Fibroblast of skin of abdomen (primary cell): ENCODE measurements around the gene STOX2.

ENCODE experiments used
- DNase-seq: peaks from one replicate; pipeline ENCODE4 v3.0.0-alpha.2; 2013

The STOX2 gene

DNA sequence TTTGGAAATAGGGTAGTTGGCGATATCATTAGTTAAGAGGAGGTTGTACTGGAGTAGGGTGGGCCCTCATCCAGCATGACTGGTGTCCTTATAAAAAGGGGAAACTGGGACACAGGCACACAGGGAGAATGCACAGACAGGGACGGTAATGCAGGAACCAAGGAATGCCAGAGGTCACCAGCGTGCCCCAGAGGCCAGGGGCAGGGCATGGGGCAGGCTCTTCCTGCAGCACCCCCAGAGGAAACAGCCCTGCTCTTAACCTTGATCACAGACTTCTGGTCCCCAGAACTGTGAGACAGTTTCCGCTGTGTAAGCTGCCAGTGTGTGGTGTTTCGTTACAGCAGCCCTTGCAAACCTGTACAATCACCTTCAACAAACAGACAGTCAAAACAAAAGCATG, 15.9 kb upstream of the STOX2 start:
- no peak for DNase-seq

GRCh38 chr4:183897193-183897592, 7.9 kb upstream of the STOX2 start:
- no peak for DNase-seq

DNA sequence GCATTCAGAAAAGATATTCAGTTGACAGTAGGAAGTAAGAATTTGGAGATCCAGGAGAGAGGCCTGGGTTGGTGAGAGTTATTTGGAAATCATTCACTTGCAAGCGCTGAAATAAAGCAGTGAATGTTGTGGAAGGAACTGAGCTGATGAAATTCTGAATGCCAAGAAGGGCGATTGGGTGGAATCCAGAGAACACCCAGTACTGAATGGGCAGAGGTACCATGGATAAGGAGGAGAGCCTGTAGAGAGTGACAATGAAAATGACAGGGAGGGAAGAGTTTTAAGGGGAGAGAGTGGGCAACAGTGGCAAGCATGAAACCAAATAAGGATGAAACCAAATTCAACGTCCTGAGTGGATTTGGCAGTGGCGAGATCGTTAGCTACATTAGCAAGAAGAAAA, 6.7 kb upstream of the STOX2 start:
- DNase-seq: no peak

GRCh38 chr4:183903021-183903760, 1.9 kb upstream of the STOX2 start:
- no peak for DNase-seq

DNA sequence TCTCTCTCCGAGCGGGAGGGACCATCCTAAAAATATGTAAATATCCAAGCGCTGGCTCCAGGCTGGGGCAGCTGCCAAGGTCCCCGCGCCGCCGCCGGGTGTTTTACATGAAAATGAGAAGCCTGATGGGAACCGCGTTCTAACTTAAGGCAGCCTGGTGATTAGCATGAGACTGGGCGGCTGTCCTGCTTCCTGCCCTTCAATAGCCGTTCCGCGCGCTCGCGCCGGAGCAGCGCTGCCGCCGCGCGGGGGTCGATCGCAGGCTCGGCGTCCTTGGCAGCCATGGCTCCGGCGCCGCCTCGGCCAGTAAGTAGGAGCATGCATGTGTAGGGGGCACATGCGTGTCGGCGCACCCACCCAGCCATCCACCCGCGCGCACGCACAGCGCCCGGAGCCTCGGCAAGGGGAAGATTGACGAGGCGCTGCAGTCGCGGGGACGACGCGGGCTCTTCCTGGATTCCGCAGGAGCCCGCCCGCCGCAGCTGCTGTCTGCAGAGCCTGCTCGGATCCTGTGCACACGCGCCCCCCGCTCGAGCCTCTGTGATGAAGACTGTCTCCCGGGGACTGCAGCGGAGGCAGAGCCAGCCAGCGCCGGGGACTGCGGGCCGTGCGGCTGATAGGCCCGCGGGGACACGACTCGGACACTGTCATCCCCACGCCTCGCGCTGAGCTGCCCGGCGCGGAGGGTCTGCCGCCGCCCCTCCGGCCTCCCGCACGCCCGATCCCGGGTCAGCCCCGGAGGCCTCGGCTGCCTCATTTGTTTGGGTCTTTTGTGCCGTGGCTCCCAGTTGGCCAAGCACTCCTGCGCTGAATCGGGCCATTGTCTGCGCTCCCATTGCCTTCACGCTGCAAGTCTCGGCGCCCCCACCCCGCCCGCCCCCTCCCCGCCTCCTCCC, 734 bp downstream of the STOX2 start:
- DNase-seq: peak; percentile 25

GRCh38 chr4:183906489-183906738, 1.3 kb downstream of the STOX2 start:
- no peak for DNase-seq

DNA sequence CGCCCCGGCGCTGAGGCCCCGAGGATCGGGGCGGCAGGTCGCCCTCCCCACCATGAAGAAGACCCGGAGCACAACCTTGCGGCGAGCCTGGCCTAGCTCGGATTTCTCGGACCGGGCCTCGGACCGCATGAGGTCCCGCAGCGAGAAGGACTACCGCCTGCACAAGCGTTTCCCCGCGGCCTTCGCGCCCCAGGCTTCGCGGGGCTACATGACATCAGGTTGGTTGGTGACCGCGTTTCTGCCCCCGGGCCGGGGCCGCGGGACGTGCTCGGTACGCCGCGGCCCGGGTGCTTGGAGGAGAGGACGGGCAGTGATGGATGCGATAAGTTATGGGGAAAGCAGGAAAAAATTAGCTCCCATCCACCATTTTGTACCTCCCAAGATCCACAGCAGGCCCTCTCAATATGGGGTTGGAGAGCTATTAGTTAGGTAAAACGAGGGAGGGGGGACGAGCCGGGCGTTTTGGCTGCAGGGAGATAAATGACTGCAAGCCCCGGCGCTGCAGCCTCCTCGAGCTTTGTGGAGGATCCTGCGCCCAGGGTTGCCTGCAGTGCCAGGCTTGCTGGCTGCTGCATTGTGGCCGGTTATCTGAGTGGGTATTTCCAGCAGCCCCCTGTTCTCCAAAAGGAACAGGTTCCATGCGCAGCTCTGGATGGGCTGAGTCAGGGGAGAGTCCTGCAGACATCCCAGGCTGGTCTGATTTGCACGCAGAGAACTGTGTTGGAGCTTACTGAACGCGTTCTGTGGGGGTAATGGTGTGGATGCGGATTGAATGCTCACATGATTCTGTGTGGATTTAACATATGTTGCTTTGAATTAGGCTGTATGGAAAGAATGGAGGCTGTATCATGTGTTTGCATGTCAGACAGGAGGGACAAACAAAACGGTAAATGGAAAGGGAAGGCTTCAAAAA, 1.9 kb downstream of the STOX2 start:
- no peak for DNase-seq

DNA sequence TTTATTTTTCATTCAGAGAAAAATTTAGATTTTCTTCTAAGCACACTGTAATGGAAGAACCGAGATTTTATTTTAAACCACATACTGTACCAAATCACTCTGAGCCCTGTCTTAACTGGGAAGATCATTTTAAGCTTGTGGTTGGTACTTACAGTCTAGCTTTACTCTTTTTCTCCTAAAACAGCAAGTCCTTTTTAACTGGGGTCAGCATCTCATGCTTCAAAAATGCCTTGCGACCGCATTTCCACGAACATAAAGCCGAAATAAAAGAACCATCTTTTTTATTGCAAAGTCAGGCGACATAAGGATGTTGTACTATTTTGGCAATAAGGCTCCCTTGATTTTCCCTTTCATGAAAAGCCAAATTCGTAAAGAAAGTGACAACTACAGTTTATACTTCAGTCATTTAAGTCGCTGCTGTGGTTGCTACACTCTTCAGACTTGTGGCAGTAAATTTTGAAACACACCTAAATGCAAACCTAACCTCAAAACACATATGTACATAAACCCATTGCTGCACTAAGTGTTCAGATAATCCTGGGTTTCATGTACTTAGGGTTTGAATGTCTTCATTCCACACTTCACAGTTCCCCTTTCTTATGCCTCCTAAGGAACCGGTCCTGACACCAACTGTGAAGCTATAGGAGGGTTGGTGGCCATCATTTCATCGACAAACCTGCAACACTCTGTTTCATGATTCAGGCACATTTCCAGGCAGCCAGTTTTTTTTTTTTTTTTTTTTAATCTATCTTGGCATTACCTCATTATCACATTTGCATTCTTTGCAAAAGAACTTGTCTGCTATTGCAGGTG, 3.0 kb downstream of the STOX2 start:
- DNase-seq: no peak

- DNase-seq: no peak
These were observed 4.1 kb downstream of the STOX2 start for GRCh38 chr4:183909187-183909586.

DNA sequence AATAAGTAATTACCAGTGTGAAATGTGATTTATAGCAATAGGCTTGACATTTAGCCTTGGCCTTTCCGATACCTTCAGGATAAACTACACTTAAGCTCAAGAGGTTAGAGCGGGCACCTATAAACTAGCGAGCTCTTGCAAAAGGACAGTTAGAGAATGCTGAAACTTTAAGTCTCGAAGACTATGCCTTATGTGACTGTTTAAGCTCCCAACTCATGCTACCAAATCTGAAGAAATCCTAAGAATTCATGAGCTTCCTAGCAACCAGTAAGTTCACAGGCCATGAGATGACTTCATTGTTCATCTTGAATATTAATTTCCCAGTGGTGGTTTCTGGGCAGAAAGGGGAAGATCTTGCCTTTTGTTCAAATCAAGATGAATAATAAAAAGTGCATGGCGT, 4.7 kb downstream of the STOX2 start:
- DNase-seq: no peak

DNA sequence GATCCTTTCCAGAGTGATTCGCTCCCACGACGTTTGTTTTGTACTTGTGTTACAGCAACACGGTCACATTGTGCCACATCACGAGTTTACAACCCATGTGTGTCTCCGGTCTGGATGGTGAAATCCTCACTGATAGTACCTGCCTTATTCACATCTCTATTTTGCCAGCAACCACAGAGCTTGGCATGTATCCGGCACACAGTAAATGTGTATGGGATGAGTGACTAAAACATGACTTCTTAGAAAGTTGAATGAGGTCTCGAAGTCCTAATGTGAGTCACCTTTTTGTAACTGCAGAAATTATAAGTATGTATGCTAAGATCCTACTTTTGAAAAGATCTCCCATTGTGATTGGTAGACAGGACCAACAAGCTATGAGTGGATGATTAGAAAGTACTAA, 7.5 kb downstream of the STOX2 start:
- peak; percentile 72 for DNase-seq

GRCh38 chr4:183915976-183916375, 10.9 kb downstream of the STOX2 start:
- DNase-seq: no peak

DNA sequence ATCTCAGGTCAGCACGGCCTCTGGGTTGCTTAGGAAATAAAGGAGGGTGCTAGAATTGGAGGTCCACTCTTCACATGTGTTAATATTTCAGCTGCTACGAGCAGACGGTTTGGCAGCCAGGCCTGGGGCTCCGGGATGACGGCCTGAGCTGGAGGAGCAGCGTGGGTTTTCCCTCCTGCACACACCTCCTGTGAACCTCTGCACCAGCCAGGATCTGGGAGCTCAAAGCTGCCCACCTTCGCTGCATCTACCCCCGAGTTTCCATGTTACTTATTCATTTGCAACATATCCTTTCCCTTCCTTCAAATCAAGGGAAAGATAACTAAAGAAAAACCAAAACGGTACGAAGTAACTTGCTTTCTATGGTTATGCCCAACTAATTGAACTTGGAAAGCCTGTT, 13.6 kb downstream of the STOX2 start:
- no peak for DNase-seq

DNA sequence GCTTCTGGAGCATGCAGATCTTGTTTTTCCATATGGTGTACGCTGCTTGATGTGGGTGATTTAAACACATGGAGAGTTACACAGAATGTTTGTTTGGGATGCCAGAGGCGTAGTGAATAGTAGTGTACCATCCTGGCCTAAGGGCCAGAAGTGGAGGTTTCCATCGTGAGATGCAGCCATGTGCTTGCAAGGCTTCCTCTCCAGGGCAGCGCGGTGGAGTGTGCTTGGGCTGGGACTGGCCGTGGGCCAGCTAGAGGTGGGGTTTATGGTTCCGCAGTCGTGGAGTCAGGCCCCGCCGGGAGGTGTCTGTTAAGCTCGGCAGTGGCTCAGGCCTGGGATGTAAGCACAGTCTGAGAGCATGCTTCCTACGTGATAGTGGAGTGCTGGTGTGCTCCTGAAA, 14.0 kb downstream of the STOX2 start:
- DNase-seq: no peak

- no peak for DNase-seq
These were observed 15.4 kb downstream of the STOX2 start for GRCh38 chr4:183920512-183920911.

- no peak for DNase-seq
These were observed 16.2 kb downstream of the STOX2 start for GRCh38 chr4:183921335-183921734.

DNA sequence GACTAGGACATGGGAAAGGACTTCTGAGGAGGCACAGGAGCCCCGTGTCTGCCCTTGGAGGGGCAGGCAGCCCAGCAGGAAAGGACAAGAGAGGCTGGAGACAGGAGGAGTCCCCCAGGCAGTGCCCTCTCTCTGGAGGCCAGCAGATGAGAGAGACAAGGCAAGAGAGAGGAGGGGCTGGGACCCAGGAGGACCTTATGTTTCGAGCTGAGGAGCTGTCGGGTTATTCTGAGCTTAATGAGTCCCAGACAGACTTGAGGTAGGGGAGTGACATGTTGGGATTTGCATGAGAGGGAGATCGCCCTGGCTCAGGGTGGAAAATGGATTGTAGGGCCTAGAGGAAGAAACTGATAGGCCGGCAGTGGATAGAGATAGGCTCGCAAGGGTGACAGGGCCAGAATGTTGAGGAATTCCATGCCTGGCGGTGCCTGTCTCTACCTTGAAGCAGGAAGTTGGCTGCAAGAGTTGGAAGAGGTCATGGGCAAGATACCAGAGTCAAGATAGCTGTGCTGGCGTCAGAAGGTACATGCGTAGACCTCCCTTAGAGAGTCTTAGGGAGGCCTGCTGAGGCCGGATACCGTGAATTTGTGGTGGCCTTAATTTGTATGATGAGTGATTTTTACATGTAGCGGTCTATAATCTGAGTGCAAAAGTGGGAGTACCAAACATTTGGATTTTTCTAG, 19.4 kb downstream of the STOX2 start:
- DNase-seq: no peak

GRCh38 chr4:183926950-183927349, 21.8 kb downstream of the STOX2 start:
- no peak for DNase-seq

DNA sequence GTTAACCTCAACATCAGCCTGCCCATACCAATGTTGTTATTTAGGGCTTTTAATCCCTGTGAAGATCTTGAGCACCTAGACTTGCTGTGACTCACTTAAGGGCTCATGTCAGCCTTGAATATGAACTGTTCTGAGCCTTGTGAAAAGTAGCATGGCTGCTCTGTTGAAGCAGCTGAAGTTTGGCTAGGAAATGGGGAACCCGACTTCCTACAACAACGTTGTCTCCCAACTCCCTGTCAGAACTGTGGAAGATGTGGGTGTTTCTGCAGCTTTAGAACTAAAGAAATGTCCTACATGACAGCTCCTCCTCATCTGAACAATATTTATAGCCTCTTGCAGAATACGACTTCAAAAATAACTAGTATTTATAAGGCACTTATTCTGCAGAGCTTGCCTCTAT, 27.5 kb downstream of the STOX2 start:
- no peak for DNase-seq

DNA sequence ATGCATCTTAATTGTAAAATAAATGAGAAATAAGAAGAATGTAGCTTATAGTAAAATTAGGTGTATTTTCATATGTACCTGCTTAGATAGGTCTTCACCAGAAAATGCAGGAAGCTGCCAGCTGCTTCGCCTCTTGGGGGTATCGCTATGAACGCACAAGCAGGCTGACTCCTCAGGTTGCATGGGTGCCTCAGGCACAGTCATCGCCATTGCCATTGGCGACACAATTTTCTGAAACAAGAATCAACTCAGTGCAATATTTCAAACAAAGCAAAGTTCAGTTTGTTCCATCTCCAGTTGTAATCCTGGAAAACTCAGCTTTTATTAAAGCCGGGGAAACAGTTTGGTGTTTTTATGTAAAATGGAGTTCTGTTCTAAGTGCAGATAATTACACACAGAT, 29.7 kb downstream of the STOX2 start:
- DNase-seq: no peak

- DNase-seq: no peak
These were observed 30.4 kb downstream of the STOX2 start for GRCh38 chr4:183935355-183936005.
